ENCODE data around the gene RSU1.

RSU1 gene

GRCh38 chr10:16720812-16721211 is 96.4 kb downstream of the RSU1 start:
- peaks cover 3% of the 10 kb centered on the region for H3K4me1 Mint-ChIP-seq (ENCODE audit: low read depth)
- no peak overlapping the region for H3K27ac Mint-ChIP-seq
- no peaks in the 10 kb centered on the region for H3K27me3 Mint-ChIP-seq
- no peak for DNase-seq
- H3K9me3 Mint-ChIP-seq = peaks cover 4% of the 10 kb centered on the region
- no peak overlapping the region for H3K4me3 Mint-ChIP-seq
- H3K36me3 Mint-ChIP-seq (ENCODE audit: low read depth) = peaks cover 79% of the 10 kb centered on the region

DNA sequence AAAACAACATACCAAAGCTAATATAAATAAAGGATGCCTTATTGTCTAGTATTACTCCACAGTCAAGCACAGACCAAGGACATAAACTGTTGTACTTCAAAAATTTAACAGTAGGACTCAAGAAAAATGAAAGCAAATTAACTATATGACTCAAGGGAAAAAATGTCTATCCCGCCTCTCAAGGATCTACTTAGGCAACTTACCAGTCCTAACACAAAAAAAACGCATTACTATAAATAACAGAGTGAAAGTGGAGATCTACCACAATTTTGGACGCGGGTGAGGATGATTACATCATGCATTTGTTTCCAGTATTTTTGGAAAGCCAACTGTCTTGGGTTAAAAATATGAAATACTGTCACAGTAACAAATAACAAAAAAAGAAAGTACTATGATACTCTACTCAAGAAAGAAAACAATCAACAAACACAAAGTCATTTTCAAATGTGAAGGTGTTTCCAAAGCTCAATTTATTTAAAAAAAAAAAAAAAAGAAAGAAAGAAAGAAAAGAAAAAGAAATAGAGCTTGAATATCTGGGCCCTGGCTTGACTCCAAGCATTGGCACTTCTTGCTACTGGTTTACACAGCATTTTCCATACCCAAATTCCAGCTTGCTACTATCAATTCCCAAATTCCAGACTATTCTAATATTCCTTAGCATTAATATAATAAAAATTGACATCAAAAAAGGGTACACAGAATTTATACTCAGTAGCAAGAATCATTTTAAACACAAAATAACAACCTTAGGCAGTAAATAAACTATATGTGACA is 99.4 kb downstream of the RSU1 start:
- H3K36me3 Mint-ChIP-seq (ENCODE audit: low read depth) = peaks cover 87% of the 10 kb centered on the region
- no peaks in the 10 kb centered on the region for H3K27me3 Mint-ChIP-seq
- no peak overlapping the region for H3K4me3 Mint-ChIP-seq
- H3K4me1 Mint-ChIP-seq (ENCODE audit: low read depth) = peaks cover 4% of the 10 kb centered on the region
- H3K27ac Mint-ChIP-seq = no peak overlapping the region
- no peak for DNase-seq
- peaks cover 21% of the 10 kb centered on the region for H3K9me3 Mint-ChIP-seq

- H3K4me1 Mint-ChIP-seq (ENCODE audit: low read depth) = peaks cover 5% of the 10 kb centered on the region
- H3K4me3 Mint-ChIP-seq = no peak overlapping the region
- no peak overlapping the region for H3K27ac Mint-ChIP-seq
- peaks cover 73% of the 10 kb centered on the region for H3K36me3 Mint-ChIP-seq (ENCODE audit: low read depth)
- peaks cover 31% of the 10 kb centered on the region for H3K9me3 Mint-ChIP-seq
- no peaks in the 10 kb centered on the region for H3K27me3 Mint-ChIP-seq
- DNase-seq = no peak
Observed at GRCh38 chr10:16716051-16716450, 101.2 kb downstream of the RSU1 start.

GRCh38 chr10:16713290-16713689 is 103.9 kb downstream of the RSU1 start:
- H3K9me3 Mint-ChIP-seq = peaks cover 30% of the 10 kb centered on the region
- no peaks in the 10 kb centered on the region for H3K27me3 Mint-ChIP-seq
- no peak overlapping the region for H3K4me3 Mint-ChIP-seq
- peaks cover 5% of the 10 kb centered on the region for H3K4me1 Mint-ChIP-seq (ENCODE audit: low read depth)
- DNase-seq = no peak
- H3K27ac Mint-ChIP-seq = no peak overlapping the region
- peaks cover 52% of the 10 kb centered on the region for H3K36me3 Mint-ChIP-seq (ENCODE audit: low read depth)

GRCh38 chr10:16712883-16713282 is 104.3 kb downstream of the RSU1 start:
- Mint-ChIP-seq H3K4me3 (no peak overlapping the region), H3K9me3 (peaks cover 30% of the 10 kb centered on the region), H3K27me3 (no peaks in the 10 kb centered on the region), H3K36me3 (ENCODE audit: low read depth) (peaks cover 49% of the 10 kb centered on the region), H3K27ac (no peak overlapping the region), H3K4me1 (ENCODE audit: low read depth) (peaks cover 5% of the 10 kb centered on the region)
- DNase-seq = no peak

DNA sequence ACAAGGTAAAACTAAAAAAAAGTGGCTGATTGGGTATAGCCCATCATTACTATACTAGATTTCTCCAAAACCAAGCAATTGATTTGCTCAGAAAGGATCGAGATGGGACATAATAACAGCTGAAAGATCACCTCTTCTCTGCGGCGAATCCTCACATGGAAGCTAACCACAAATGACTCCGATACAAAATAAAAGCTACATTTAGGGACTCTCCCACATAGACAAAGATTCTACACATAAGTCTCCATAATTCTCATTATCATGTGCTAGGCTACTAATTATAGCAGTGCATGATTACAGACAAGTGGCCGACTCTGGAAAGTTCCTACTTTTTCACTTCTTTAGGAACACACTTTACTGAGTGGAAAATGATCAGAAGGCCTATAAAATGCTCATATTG is 116.9 kb downstream of the RSU1 start:
- H3K27ac Mint-ChIP-seq = no peak overlapping the region
- H3K36me3 Mint-ChIP-seq (ENCODE audit: low read depth) = peaks cover 2% of the 10 kb centered on the region
- H3K4me1 Mint-ChIP-seq (ENCODE audit: low read depth) = no peaks in the 10 kb centered on the region
- no peak for DNase-seq
- H3K9me3 Mint-ChIP-seq = peaks cover 2% of the 10 kb centered on the region
- no peaks in the 10 kb centered on the region for H3K27me3 Mint-ChIP-seq
- H3K4me3 Mint-ChIP-seq = no peak overlapping the region

- Mint-ChIP-seq H3K4me1 (ENCODE audit: low read depth) (no peaks in the 10 kb centered on the region), H3K36me3 (ENCODE audit: low read depth) (peaks cover 10% of the 10 kb centered on the region), H3K9me3 (no peaks in the 10 kb centered on the region)
Observed at GRCh38 chr10:16699435-16700057, 117.7 kb downstream of the RSU1 start.

DNA sequence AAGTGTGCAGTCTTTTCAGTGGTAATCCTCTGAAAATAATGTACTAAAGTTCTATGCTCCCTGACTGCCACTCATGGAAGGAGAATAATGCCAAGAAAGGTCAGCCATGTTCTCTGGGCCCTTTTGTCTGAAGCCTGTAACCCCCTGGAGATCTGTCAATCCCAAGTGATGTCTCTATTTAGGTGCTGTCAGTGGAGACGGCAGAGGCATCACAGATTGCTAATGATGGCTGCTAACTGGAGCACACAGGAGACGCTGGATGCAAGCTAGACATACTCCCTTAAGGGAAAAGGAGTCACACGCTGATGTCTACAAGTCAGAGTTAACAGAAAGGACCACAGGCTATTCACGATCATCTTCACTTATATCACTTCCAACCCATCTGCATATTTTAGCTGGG is 118.8 kb downstream of the RSU1 start:
- Mint-ChIP-seq H3K36me3 (ENCODE audit: low read depth) (peaks cover 20% of the 10 kb centered on the region), H3K27ac (no peak overlapping the region), H3K4me3 (no peak overlapping the region), H3K4me1 (ENCODE audit: low read depth) (no peaks in the 10 kb centered on the region), H3K9me3 (no peaks in the 10 kb centered on the region), H3K27me3 (no peaks in the 10 kb centered on the region)
- no peak for DNase-seq

More at GRCh38 chr10:16699435-16700057, 117.7 kb downstream of the RSU1 start:
- no peaks in the 10 kb centered on the region for H3K27me3 Mint-ChIP-seq
- no peak overlapping the region for H3K4me3 Mint-ChIP-seq
- no peak overlapping the region for H3K27ac Mint-ChIP-seq
- DNase-seq = no peak

DNA sequence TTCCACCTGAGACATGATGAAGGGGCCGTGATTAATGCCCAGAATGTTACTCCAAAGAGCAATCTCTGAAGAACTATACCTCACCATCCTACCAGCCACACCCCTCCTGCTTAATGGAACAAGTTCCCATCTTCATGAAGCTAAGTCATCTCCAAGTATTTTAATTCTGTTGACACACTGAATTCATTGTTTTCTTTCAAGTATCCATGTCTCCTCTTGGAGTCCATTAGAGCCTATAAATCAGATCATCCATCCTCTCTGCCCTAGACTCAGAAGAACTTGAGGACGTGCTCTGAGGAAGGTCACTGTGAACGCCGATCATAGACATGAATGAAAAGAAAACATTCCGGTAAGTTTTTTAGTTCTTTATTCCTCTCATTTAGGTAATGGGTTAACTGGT is 126.8 kb downstream of the RSU1 start:
- Mint-ChIP-seq H3K36me3 (ENCODE audit: low read depth) (peaks cover 60% of the 10 kb centered on the region), H3K27ac (no peak overlapping the region), H3K9me3 (no peaks in the 10 kb centered on the region), H3K27me3 (no peaks in the 10 kb centered on the region), H3K4me3 (no peak overlapping the region), H3K4me1 (ENCODE audit: low read depth) (no peaks in the 10 kb centered on the region)
- no peak for DNase-seq

DNA sequence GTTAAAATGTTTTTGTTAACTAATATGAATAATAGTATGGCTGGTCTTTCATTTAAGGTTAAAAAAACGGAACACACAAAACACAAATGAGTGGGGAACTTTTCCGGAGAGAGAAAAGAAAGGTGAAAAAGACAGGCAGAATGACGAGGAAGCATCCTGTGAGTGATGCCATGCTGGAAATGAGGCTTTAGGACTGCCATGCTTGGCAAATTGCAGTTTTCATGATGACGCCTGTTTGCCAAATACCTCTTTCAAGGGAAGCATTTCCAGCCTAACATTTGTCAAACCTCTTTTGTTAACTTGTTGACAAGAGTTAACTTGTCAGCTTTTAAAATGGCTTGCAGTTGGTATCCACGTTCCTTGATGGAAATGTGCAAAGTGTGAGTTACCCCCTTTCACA is 127.5 kb downstream of the RSU1 start:
- H3K4me1 Mint-ChIP-seq (ENCODE audit: low read depth) = no peaks in the 10 kb centered on the region
- H3K27ac Mint-ChIP-seq = no peak overlapping the region
- no peak for DNase-seq
- H3K9me3 Mint-ChIP-seq = no peaks in the 10 kb centered on the region
- H3K4me3 Mint-ChIP-seq = no peak overlapping the region
- H3K27me3 Mint-ChIP-seq = no peaks in the 10 kb centered on the region
- H3K36me3 Mint-ChIP-seq (ENCODE audit: low read depth) = peaks cover 53% of the 10 kb centered on the region

DNA sequence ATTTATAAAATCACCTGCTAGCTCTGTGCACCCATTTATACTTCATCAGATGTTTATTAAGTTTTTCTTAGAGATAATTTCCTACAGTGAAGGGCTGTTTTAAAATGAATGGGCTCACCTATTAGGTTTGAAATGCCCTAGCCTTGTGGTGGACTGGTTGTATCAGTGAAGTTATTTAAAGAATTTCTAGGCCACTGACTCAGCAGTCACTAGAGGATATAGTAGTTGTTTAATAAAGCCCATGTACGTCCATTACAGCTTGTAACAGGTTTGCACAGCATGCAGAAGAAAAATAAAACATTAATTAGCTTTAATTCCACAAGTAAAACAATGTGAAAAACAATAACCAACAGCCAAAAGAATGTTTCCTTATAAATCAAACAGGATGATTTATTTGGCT is 128.0 kb downstream of the RSU1 start:
- Mint-ChIP-seq H3K4me1 (ENCODE audit: low read depth) (no peaks in the 10 kb centered on the region), H3K27ac (no peak overlapping the region), H3K27me3 (no peaks in the 10 kb centered on the region), H3K36me3 (ENCODE audit: low read depth) (peaks cover 51% of the 10 kb centered on the region), H3K9me3 (no peaks in the 10 kb centered on the region), H3K4me3 (no peak overlapping the region)
- no peak for DNase-seq

DNA sequence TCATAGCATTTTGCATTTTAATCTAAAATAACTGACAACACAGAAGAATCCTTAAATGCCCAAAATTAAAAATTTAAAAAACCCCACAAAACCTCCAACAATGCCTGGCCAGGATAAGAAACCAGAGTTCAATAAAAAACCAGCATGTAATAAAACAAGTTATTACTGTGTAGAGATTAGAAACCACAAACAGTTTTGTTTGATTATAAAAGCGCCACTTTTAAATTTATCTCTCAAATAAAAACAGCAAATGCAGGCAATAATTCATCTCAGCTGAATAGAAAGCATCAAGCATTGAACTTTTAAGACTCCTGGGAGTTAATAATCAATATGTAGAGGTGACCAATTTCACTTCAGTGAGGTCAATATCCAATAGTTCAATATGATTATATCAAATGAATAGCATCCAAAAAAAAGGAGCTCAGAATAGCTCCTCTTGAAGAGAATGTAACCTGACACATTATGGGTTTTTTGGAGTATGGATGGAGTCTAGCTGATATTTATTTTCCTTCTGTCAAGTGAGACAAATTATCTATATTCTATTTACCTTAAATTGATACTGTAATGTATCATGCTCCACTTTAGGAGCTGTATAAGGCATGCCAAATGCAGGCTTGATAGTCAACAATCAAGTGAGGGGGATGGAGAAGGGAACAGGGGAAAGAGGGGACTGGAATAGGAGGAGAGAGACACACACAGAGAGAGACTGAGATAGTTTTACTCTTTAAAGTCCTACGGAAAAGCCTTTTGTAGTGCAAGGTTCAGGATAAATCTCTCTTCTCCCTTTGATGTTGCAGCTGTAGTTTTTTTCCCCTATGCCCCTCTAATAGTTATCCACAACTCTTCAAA is 130.9 kb downstream of the RSU1 start:
- no peaks in the 10 kb centered on the region for H3K9me3 Mint-ChIP-seq
- no peaks in the 10 kb centered on the region for H3K27me3 Mint-ChIP-seq
- DNase-seq = no peak
- peaks cover 52% of the 10 kb centered on the region for H3K36me3 Mint-ChIP-seq (ENCODE audit: low read depth)
- no peak overlapping the region for H3K4me3 Mint-ChIP-seq
- no peak overlapping the region for H3K27ac Mint-ChIP-seq
- H3K4me1 Mint-ChIP-seq (ENCODE audit: low read depth) = peaks cover 2% of the 10 kb centered on the region

DNA sequence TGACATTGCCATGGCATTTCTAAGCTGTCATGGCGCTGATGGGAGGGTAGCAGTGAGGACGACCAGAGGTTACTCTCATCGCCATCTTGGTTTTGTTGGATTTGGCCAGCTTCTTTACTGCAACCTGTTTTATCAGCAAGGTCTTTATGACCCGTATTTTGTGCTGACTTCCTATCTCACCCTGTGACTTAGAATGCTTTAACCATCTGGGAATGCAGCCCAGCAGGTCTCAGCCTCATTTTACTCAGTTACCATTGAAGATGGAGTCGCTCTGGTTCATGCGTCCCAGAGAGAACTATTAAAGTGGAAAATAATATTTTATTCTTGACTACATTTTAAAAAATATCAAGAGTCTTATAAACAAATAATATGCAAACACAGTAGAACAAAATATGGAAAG is 131.7 kb downstream of the RSU1 start:
- no peak for DNase-seq
- no peaks in the 10 kb centered on the region for H3K27me3 Mint-ChIP-seq
- no peak overlapping the region for H3K27ac Mint-ChIP-seq
- H3K4me1 Mint-ChIP-seq (ENCODE audit: low read depth) = peaks cover 2% of the 10 kb centered on the region
- H3K36me3 Mint-ChIP-seq (ENCODE audit: low read depth) = peaks cover 52% of the 10 kb centered on the region
- no peaks in the 10 kb centered on the region for H3K9me3 Mint-ChIP-seq
- no peak overlapping the region for H3K4me3 Mint-ChIP-seq

DNA sequence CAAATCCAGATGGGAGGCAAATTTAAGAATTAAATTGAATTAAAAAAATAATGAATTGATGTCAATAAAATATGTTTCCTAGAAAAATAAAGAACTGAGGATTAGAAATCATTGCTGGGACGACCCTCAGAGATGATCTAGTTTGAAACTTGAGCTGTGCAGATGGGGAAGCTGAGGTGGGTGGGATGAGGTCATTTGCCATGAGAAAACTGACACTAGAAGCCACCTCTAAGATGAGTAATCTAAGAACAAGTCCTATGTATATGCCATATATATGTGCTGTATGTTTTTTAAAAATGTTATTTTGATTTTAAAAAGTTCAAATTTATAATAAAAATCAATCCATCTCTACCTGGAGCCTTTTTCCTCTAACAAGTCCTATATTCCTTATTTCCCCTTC is 135.7 kb downstream of the RSU1 start:
- H3K27ac Mint-ChIP-seq = no peak overlapping the region
- H3K27me3 Mint-ChIP-seq = no peaks in the 10 kb centered on the region
- DNase-seq = no peak
- H3K9me3 Mint-ChIP-seq = peaks cover 3% of the 10 kb centered on the region
- H3K4me3 Mint-ChIP-seq = no peak overlapping the region
- H3K36me3 Mint-ChIP-seq (ENCODE audit: low read depth) = peaks cover 63% of the 10 kb centered on the region
- peaks cover 2% of the 10 kb centered on the region for H3K4me1 Mint-ChIP-seq (ENCODE audit: low read depth)

GRCh38 chr10:16679511-16679910 is 137.7 kb downstream of the RSU1 start:
- no peak for DNase-seq
- Mint-ChIP-seq H3K4me3 (no peak overlapping the region), H3K4me1 (ENCODE audit: low read depth) (peaks cover 2% of the 10 kb centered on the region), H3K36me3 (ENCODE audit: low read depth) (peaks cover 74% of the 10 kb centered on the region), H3K27ac (no peak overlapping the region), H3K27me3 (no peaks in the 10 kb centered on the region), H3K9me3 (peaks cover 3% of the 10 kb centered on the region)
